NCI-H226 (cell line): ENCODE data around the gene TMEM101.
"Not testable (repeated sequence)": the region's sequence is repeated elsewhere in the genome, so short reads cannot be mapped to it uniquely, and the experiment has no call there.

ENCODE experiments used
- DNase-seq: peaks from one replicate; pipeline ENCODE4 v3.0.0-alpha.2; 2015

The TMEM101 gene

DNA sequence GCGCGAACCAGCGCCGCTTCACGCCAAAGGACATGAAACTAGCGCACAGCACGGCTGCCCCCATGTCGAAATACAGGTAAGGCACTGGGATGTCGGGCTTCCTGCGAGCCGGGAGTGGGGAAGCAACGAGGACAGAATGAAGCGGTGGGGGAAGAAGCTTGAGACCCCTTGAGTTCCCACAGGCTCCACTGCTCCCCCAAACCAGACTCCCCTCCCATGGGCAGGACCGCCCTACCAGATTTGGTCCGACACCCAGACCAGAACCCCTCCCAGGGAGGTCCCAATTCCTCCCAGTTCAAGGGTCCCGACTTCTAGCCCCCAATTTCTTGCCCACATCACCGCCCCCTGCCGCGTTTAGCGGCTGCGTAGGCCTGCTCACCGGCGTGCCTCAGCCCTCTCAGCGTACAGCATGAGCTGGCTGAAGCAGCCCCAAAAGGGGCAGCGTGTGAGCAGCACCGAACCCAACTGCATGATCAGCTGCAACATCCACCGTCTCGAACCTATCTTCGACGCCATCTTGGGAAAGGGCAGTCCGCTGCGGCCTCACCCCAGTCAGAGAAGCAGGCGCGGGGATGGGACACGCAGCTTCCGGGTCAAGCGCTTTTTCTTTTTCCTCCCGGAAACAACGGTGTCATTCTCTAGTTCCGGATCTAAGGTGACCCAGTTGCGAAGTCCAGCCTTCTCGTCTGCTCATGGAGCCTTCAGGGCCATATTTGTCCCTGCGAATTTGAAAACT, at the start of gene TMEM101:
TSS of gene TMEM101 (minus strand) at position 527 of the 736 bp plus-strand sequence. CDS start at position 516, 11 bp downstream.
- DNase-seq: peak; percentile 82

DNA sequence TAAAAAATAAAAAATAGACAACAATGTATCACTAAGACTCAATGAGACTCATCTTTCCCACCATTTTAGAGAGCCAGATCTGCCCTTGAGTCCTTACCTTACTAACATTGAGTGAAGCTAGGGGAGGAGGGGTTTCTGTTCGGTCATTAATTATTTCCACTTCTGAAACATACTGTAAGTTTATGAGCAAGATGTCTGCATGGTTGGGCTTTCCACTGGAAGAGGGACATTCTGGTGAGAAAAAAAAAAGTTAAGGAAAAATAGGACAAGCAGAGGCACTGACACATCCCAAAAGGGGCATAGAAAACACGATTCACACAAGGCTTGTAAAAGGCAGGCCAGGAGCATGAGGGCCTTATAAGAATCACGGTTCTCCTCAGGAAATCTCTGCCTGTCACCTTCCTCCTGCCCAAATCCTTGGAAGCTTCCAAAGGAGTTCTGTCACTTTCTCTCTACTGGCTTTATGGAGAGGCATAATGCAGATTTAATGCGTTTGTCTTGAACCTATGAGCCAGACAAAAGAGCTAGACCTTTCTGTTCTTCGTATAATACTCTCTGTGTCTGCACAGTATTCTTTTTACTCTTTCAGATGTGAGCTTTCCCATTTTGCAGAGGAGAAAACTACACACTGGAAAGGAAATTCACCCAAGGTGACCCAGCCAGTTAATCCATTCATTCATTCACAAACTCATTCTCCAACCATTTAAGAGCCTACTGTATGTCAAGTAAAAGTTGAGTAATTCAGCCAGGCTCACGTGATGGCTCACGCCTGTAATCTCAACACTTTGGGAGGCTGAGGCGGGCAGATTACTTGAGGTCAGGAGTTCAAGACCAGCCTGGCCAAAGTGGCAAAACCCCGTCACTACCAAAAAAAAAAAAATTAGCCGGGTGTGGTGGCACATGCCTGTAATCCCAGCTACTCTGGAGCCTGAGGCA, 49.2 kb upstream of the TMEM101 start:
- no peak for DNase-seq

DNA sequence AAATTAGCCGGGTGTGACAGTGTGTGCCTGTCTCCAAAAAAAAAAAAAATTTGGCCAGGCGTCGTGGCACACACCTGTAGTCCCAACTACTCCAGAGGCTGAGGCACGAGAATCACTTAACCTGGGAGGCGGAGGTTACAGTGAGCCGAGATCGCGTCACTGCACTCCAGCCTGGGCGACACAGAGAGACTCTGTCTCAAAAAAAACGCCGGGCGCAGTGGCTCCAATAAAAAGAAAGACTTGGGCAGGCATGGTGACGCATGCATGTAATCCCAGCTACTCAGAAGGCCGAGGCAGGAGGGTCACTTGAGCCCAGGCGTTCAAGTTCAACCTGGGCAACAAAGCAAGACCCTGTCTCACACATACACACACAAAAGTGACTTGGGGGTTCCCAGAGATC, 48.1 kb upstream of the TMEM101 start:
- DNase-seq: no peak

GRCh38 chr17:44061446-44061845, 46.7 kb upstream of the TMEM101 start:
- no peak for DNase-seq

DNA sequence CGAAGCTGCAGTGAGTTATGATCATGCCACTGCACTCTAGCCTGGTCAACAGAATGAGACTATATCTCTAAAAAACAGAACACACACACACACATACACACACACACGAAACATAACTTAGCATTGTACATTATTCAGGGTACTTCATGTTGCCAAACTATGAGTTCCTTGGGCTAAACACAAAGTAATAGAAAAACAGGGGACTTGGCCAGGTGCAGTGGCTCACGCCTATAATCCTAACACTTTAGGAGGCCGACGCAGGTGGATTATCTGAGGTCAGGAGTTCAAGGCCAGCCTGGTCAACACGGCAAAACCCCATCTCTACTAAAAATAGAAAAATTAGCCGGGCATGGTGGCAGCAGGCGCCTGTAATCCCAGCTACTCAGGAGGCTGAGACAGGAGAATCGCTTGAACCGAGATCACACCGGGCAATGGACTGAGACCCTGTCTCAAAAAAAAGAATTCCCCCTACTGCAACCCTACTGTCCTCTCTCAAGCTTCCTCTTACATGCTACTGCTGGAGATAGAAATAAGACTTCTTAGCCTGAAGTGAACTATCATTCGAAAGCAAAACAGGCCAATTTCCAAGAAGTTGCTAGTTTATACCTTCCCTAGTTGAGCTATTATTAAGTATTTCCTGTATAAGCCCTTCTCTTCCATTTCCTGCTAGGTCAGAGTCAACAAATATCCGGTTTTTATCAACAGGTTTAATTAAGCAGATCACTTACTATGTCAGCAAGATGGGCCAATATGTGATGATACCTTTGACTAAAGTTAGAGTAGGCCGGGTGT, 44.5 kb upstream of the TMEM101 start:
- no peak for DNase-seq

DNA sequence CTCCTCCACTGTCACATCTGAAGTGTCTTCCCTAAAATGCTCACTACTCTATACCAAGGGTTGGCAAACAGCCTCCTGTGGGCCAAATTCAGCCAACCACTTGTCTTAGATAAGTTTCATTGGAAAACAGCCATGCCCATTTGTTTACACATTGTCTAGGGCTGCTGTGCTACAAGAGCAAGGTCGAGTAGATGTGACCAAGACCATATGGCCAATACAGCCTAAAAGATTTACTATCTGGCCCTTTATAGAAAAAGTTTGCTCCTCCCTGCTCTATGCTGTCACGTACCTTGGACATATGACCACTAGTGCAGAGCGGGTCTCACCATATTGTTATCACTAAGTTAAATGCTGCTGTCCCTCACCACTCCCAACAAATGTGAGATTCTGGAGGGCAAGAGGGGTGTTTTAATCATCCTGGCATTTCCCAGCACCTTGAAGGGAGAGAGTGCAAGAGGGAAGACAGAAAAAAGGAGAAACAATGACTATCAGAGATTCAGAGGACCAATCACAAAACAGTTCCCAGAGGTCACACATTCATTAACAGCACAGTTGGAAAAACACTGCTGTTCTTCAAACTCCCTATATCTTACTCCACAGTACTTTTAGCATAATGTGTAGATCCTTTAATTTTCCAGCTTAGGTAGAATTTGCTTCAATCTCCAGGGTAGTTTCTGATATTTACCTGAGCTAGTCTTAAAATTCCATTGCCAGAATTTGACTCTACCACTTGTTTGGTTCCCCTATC, 38.5 kb upstream of the TMEM101 start:
- no peak for DNase-seq

DNA sequence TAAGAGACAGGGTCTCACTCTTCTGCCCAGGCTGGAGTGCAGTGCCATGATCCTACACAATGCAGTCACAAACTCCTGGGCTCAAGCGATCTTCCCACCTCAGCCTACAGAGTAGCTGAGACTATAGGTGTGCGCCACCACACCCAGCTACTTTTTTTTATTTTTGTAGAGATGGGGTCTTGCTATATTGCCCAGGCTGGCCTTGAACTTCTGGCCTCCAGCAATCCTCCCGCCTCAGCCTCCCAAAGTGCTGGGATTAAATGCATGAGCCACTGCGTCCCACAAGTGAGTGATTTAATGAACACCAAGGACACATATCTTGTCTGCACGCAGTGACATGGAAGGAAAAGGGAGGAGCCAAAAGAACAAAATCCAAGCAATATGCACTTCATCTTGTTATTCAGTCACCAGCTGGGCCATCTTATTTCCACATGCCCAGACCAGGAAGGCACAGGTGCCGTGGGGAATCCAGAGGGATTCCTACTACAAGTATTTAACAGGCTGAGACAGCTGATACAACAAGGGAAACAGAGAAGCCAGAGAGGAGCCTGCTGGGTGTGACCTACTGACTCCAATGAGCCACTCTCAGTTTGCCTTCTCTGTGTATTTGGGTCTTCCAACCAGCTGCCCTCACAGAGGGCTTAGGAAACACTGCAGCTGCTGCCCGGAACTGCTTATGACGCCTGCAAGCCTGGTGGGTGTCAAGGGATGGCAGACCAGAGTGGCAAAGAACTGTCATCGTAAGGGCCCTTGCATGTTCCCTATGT, 34.7 kb upstream of the TMEM101 start:
- no peak for DNase-seq

- not testable (repeated sequence) for DNase-seq
Observed at GRCh38 chr17:44046893-44047292, 32.1 kb upstream of the TMEM101 start.

DNA sequence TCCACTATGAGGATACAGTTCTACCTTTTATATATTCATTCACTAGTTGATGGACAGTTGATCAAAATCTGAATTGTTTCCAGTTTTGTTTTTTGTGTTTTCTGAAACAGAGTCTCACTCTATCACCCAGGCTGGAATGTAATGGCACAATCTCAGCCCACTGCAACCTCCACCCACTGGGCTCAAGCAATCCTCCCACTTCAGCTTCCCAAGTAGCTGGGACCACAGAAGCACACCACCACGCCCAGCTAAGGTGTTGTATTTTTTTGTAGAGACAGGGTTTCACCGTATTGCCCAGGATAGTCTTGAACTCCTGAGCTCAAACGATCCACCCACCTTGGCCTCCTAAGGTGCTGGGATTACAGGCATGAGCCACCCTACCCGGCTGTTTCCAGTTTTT, 30.7 kb upstream of the TMEM101 start:
- DNase-seq: no peak

DNA sequence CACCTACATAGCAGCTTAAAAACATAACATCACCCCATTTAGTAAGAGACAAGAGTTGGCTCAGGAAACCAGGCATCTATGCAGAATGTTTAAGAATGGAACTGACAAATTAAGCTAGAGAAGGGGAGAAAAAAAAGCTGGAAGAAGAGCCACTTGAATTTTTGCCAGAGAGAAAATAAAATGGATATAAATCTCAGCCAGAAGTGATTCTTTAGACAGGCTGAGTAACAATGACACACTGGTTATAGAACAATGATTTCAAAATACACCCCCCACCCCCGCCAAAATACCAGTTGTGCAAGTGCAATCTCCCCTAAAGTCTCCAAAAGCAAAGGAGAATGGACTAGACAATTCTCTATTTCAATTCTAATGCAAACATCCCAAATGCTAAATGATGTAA, 29.3 kb upstream of the TMEM101 start:
- DNase-seq: no peak

DNA sequence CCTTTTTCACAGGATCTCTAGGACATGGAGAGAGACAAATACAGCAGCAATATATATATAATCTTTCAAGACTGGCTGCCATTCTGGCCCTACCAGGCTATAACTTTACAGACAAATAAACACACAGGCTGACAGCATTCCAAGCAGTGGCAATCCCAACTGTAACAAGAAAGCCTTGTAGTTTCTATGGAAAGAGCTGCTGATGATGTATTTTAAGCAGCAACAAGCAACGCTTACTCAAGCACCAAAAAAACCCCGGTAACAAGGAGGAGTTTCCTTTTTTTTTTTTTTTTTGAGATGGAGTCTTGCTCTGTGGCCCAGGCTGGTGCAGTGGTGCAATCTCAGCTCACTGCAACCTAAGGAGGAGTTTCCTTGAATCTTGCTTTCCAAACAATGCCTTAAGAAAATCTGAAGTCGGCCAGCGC, 28.5 kb upstream of the TMEM101 start:
- DNase-seq: no peak

DNA sequence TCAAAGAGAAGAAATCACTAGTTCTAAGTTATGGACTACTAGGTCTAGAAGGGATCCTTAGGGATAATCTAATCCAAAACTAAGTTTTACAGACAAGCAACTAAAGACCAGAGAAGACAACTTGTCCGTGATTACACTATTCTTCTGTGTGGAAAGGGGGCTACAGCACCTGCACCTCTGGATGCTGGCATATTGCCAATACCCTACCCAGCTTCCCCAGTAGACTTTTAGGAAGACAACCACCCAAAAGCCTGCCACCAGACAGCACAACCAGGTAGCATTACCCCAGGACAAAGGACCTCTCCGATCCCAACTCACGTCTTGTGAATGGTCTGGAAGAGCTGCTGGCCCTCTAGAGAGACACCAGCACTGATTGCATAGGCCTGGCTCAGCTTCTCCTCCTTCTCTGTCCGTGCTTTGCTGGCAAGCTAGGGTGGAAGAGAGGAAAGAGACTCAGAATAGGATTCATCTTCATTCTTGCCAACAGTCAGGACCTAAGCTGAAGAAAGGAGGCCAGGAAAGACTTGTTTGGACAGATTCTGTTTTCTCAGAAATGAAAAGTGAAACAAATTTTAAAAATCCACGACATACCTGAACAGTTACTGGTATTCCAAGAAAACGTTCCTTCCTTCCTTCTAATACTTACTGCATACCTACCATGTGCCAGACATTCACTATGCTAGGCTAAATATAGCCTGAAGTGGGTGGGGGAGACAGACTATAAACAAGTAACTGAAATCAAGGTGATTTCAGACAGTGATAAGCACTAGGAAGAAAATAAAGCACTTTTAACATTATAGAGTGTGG, 25.3 kb upstream of the TMEM101 start:
- no peak for DNase-seq

GRCh38 chr17:44038604-44039011, 23.8 kb upstream of the TMEM101 start:
- no peak for DNase-seq

DNA sequence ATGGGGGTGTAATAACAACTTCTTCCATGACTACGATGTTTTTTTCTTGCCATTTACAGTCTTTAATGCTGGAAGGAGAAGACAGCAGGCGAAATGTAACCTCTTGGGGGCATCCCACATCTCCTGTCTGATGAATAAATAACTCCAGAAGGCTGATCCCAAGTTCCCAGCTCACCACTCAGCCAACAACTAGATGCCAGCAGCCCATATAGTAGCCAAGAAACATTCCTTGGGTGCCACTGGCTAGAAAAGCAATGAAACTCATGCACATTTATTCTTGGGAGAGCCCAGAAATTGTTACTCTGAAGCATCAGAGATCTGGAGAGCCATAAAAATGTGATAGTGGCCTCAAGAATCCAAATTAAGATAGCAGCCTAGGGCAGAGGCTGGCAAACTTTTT, 22.7 kb upstream of the TMEM101 start:
- DNase-seq: no peak

- not testable (repeated sequence) for DNase-seq
Observed at GRCh38 chr17:44034688-44035087, 19.9 kb upstream of the TMEM101 start.

DNA sequence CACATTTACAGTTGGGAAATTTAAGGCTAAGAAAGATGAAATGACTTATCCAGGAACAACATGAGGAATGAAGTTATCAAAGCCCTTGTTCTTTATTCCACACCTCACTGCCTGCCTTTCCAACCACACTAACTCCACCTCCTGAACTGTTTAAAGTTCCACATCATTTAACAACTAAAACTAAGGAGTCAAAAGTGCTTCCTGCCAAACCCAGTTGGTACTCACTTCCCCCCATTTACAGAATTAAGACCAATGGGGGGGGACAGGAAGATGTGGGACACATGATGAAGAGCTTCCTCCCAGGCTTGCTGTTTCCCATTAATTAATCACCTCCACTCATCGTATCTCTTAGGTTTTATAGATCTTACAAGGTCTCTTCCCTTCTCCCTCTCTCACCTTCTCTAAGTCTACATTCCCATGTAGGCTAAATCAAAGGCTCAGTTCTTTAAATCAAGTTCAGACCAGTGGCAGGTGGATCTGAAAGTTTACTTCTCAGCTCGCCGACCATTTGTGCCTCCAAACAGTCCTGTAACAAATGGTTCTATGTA, 19.2 kb upstream of the TMEM101 start:
- DNase-seq: no peak

DNA sequence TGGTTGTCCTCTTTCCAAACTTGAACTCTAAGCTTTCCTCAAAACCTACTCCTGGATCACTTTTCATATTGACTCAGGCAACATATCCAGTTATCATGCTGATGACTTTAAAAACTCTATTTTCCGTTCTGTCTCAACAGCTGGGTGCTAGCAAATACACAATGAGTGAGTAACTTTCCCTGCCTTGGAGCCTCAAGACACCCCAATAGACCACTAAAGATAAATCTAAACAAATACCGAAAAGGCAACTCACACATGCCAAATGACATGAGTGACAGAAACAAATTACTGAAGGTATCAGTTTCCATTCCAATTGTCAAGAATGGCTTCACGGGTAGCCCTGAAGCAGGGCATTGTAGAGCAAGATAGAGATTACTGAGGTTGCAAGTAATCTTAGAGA, 15.7 kb upstream of the TMEM101 start:
- no peak for DNase-seq

DNA sequence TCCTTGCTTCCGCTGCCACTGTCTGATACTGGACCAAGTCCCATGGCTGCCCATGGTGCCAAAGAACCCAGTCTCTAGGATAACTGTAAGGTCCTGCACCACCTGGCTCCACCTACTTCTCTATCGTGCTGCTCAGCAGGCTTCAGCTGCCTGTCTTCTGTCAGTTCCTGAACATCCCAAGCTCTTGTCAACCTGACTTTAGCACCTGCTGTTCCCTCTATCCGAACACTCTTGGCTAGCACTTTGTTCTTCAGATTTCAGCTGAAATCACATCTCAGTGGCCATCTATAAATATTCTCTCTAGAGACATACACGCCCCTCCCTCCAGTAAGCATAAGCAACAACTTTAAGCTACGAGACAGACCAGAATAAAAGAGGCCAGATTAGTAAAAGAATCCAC, 15.0 kb upstream of the TMEM101 start:
- DNase-seq: no peak

DNA sequence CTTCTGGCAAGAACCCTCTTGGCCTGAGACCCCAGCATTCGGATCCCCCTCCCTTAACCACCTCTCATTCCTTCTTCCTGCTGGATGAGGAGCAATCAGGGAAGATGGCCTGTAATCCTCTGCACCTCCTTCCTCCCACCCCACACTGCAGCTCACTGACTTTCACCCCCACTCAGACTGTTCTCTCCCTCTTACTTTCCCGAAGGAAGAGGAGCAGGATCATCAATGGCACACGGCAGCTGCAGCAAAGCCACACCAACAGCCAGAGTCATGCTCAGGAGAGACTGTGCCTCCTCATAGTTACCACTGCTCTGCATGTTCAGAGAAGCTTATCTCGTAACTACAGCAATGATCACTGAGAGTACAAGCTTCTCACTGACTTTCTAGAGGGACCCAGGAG, 10.1 kb upstream of the TMEM101 start:
- DNase-seq: no peak

DNA sequence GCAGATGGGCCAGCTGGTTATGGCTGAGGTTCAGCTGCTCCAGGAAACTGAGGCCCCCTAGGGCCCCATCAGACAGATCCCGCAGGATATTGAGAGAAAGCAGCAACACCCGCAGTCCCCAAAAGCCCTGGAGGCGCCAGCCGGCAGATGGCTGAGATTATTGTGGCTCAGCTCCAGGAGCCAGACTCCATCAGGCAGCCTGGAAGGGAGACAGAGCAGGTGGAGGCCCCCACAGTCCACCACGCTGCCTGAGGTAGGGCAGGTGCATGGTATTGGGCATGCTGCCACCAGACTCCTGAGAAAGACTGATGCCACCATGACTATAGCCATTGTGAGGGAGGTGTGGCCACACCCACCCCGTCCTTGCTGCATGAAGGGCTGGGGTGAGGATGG, 9.5 kb upstream of the TMEM101 start:
- no peak for DNase-seq
